ENCODE results near the gene STIP1. TPM values are rescaled to one million over a fixed set of nuclear protein-coding genes. Genes with fewer than 3 reads are reported as not detected.

Gene STIP1
- total RNA-seq, 4 donors from 2014 or later = 88.6 to 134 (median 94.0) TPM

- Histone ChIP-seq H3K9me3 (no peaks in the 10 kb centered on the region), H3K4me1 (peaks cover 0 to 21% (median 0%) of the 10 kb centered on the region in 3 donors), H3K27ac (no peak overlapping the region), H3K36me3 (peaks cover 0 to 29% of the 10 kb centered on the region in 2 donors), H3K27me3 (no peaks in the 10 kb centered on the region), H3K4me3 (no peak overlapping the region)
- no peak for ATAC-seq
- 80 to 81% methylated on average over 1 to 6 of the region's 30 CpGs for WGBS, 2 donors (ENCODE audit: low coverage in 1 of 2)
- TF ChIP-seq EP300 (IDR thresholded peaks at IDR 0.05) = no peak
- TF ChIP-seq POLR2AphosphoS5 (IDR thresholded peaks at IDR 0.05) = no peak
Measured at GRCh38 chr11:64211181-64211872, 25.4 kb downstream of the STIP1 start.

- H3K4me3 ChIP-seq = no peak overlapping the region
- H3K27ac ChIP-seq = no peak overlapping the region
- WGBS, 2 donors (ENCODE audit: low coverage in 1 of 2) = 96 to 100% methylated on average over 1 to 2 of the region's 6 CpGs
- TF ChIP-seq POLR2AphosphoS5 (IDR thresholded peaks at IDR 0.05) (no peak), EP300 (IDR thresholded peaks at IDR 0.05) (no peak), POLR2A (IDR thresholded peaks at IDR 0.05) (no peak), CTCF (IDR thresholded peaks at IDR 0.05) (no peak)
- peaks cover 0 to 25% of the 10 kb centered on the region in 2 donors for H3K36me3 ChIP-seq
- H3K4me1 ChIP-seq = no peaks in the 10 kb centered on the region
- ATAC-seq = no peak
- no peaks in the 10 kb centered on the region for H3K27me3 ChIP-seq
- H3K9me3 ChIP-seq = no peaks in the 10 kb centered on the region
Measured at GRCh38 chr11:64216879-64217278, 30.9 kb downstream of the STIP1 start.

GRCh38 chr11:64218628-64219353, 32.8 kb downstream of the STIP1 start:
- Histone ChIP-seq H3K27ac (no peak overlapping the region), H3K9me3 (no peaks in the 10 kb centered on the region), H3K27me3 (no peaks in the 10 kb centered on the region), H3K4me3 (no peak overlapping the region), H3K36me3 (peaks cover 0 to 28% of the 10 kb centered on the region in 2 donors), H3K4me1 (no peaks in the 10 kb centered on the region)
- 93% methylated on average over 2 of the region's 11 CpGs; no CpG with 5 or more reads in 1 of the 2 donors for WGBS, 2 donors (ENCODE audit: low coverage in 1 of 2)
- no peak for ATAC-seq
- TF ChIP-seq EP300 (IDR thresholded peaks at IDR 0.05) (no peak), POLR2AphosphoS5 (IDR thresholded peaks at IDR 0.05) (no peak), POLR2A (IDR thresholded peaks at IDR 0.05) (no peak), CTCF (IDR thresholded peaks at IDR 0.05) (no peak)

GRCh38 chr11:64219354-64219684, 33.3 kb downstream of the STIP1 start:
- ATAC-seq = no peak
- Histone ChIP-seq H3K9me3 (no peaks in the 10 kb centered on the region), H3K27me3 (no peaks in the 10 kb centered on the region), H3K4me3 (no peak overlapping the region), H3K36me3 (peaks cover 0 to 28% of the 10 kb centered on the region in 2 donors), H3K27ac (no peak overlapping the region), H3K4me1 (peaks cover 0 to 2% (median 0%) of the 10 kb centered on the region in 3 donors)
- no CpG with 5 or more reads among the region's 7 CpGs for WGBS, 2 donors (ENCODE audit: low coverage in 1 of 2)
- TF ChIP-seq POLR2A (IDR thresholded peaks at IDR 0.05) (no peak), EP300 (IDR thresholded peaks at IDR 0.05) (no peak), CTCF (IDR thresholded peaks at IDR 0.05) (no peak), POLR2AphosphoS5 (IDR thresholded peaks at IDR 0.05) (no peak)

- no peak overlapping the region for H3K4me3 ChIP-seq
- no peak for ATAC-seq
- TF ChIP-seq POLR2AphosphoS5 (IDR thresholded peaks at IDR 0.05) (no peak), CTCF (IDR thresholded peaks at IDR 0.05) (no peak), EP300 (IDR thresholded peaks at IDR 0.05) (no peak), POLR2A (IDR thresholded peaks at IDR 0.05) (no peak)
- H3K9me3 ChIP-seq = no peaks in the 10 kb centered on the region
- peaks cover 0 to 6% (median 0%) of the 10 kb centered on the region in 3 donors for H3K4me1 ChIP-seq
- H3K27me3 ChIP-seq = no peaks in the 10 kb centered on the region
- WGBS, 2 donors (ENCODE audit: low coverage in 1 of 2) = 100% methylated on average over 1 of the region's 10 CpGs; no CpG with 5 or more reads in 1 of the 2 donors
- H3K36me3 ChIP-seq = peaks cover 0 to 28% of the 10 kb centered on the region in 2 donors
- H3K27ac ChIP-seq = no peak overlapping the region
Measured at GRCh38 chr11:64219755-64220154, 33.8 kb downstream of the STIP1 start.

All from gastroesophageal sphincter (tissue), 4 donors.